Upper lobe of left lung (tissue), 4 donors: ENCODE data around the gene COL6A2.

ENCODE experiments used
- CTCF ChIP-seq, 6 experiments: fragments of 450-650 bp in 4 of 6; fragments of 200-600 bp in 2 of 6; sonication (generic) in 2 of 6; IDR thresholded peaks; one replicate each; pipeline ENCODE4 v1.5.1; 2016 to 2019; ENCODE audit warnings: antibody characterized with exemption in 6 of 6
- EP300 ChIP-seq, 4 donors: sonication (generic); formaldehyde crosslinking; IDR thresholded peaks; one replicate each; pipeline ENCODE4 v1.5.1; 2017; ENCODE audit warnings: antibody characterized with exemption in 4 of 4, control low read depth in 2 of 4
- POLR2A ChIP-seq, 4 donors: fragments of 450-650 bp; IDR thresholded peaks; one replicate each; pipeline ENCODE4 v1.5.1; 2016 to 2017; ENCODE audit warnings: antibody characterized with exemption in 4 of 4, mild to moderate bottlenecking in 2 of 4

DNA sequence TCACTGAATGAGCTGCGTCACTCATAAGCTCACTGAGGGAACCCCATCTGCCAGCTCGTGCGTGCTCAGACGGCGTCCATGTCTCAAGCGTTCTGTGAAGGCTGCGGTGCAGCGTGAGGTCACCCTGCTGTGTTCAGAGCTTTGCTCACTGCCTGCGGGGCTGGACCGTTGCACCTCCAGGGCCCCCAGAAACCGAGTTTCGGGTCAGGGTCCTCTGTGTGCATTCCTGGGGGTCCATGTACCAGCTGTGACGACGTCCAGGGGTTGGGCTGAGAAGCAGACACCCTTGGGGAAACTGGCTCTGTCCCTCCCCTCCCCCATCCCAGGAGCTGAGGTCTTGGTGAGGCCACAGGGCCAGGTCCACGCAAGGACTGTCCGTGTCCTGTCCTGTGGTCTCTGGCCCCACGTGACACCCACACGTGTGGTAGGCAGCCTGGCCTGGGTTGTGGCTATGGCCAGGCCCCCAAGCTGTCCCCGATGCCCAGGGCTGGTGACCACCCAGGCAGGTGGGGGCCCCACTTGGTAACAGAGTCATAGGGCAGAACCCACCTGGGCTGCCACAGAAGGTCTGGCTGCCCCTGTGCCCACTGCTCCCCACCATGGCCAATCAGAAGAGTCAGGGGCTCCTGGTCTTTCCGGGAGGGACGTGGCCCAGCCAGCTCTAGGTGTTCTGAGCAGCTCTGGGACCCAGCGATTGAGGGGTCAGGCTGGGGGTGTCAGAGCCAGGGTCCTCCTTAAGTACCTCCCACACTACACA, 33.1 kb downstream of the COL6A2 start:
- no peak for TF ChIP-seq CTCF (IDR thresholded peaks at IDR 0.05)
- TF ChIP-seq POLR2A (IDR thresholded peaks at IDR 0.05): no peak
- TF ChIP-seq EP300 (IDR thresholded peaks at IDR 0.05): no peak
